Thyroid gland (tissue), 4 donors: Measurements from ENCODE around the gene CAPN10.

Source experiments
- CTCF ChIP-seq, 6 experiments: fragments of 200-600 bp in 3 of 6; fragments of 450-650 bp in 3 of 6; sonication (generic) in 3 of 6; IDR thresholded peaks; one replicate each; pipeline ENCODE4 v1.5.1; 2016 to 2019; ENCODE audit warnings: antibody characterized with exemption in 6 of 6, mild to moderate bottlenecking in 2 of 6, inconsistent platforms in 1 of 6, moderate library complexity in 1 of 6
- POLR2A ChIP-seq, 2 donors: fragments of 450-650 bp; IDR thresholded peaks; one replicate each; pipeline ENCODE4 v1.6.1; 2017; ENCODE audit warnings: antibody characterized with exemption in 2 of 2, mild to moderate bottlenecking in 2 of 2, moderate library complexity in 1 of 2

- TF ChIP-seq POLR2A (IDR thresholded peaks at IDR 0.05) (no peak), CTCF (IDR thresholded peaks at IDR 0.05) (no peak)
Observed at GRCh38 chr2:240570531-240571313, 15.8 kb upstream of the CAPN10 start.
